Neural crest cell (in vitro differentiated cells): ENCODE results near the gene NLRC4. TPM values are rescaled to one million over a fixed set of nuclear protein-coding genes. Genes with fewer than 3 reads are reported as not detected.
"Not testable (repeated sequence)": the region's sequence is repeated elsewhere in the genome, so short reads cannot be mapped to it uniquely, and the experiment has no call there.

ENCODE experiments used
- DNase-seq: peaks from one replicate; pipeline ENCODE4 v3.0.0; 2021; ENCODE audit warnings: low read depth, mixed read lengths, low spot score
- H3K27ac Mint-ChIP-seq: one replicate; pipeline ENCODE4 v1.8.0; 2021; ENCODE audit warnings: mild to moderate bottlenecking, mixed read lengths; ENCODE audit not compliant: unreplicated experiment
- H3K27me3 Mint-ChIP-seq: 2 replicates; pipeline ENCODE4 v1.8.0; 2021; ENCODE audit warnings: low read depth, mild to moderate bottlenecking, mixed read lengths
- H3K36me3 Mint-ChIP-seq: 2 replicates; pipeline ENCODE4 v1.8.0; 2021; ENCODE audit warnings: low read depth, mild to moderate bottlenecking, mixed read lengths
- H3K4me1 Mint-ChIP-seq: 2 replicates; pipeline ENCODE4 v1.8.0; 2021; ENCODE audit warnings: mixed read lengths
- H3K4me3 Mint-ChIP-seq: one replicate; pipeline ENCODE4 v1.8.0; 2021; ENCODE audit warnings: mild to moderate bottlenecking, mixed read lengths
- H3K9me3 Mint-ChIP-seq: 2 replicates; pipeline ENCODE4 v1.8.0; 2021; ENCODE audit warnings: mixed read lengths
- CTCF ChIP-seq: fragments of 200-600 bp; sonication (generic); conservative IDR thresholded peaks from 2 replicates; pipeline ENCODE4 v1.5.0; 2021; ENCODE audit warnings: antibody characterized with exemption, mild to moderate bottlenecking
- total RNA-seq: library from RNA; stranded (reverse); gene quantifications from 2 replicates; pipeline ENCODE4 v1.2.1, GENCODE V29; 2021

NLRC4 gene
- total RNA-seq, 1 donor from 2014 or later, result not detected

- Mint-ChIP-seq H3K9me3 (no peaks in the 10 kb centered on the region), H3K4me1 (no peaks in the 10 kb centered on the region), H3K36me3 (peaks cover 7% of the 10 kb centered on the region), H3K27me3 (no peaks in the 10 kb centered on the region), H3K27ac (no peak overlapping the region), H3K4me3 (no peak overlapping the region)
- DNase-seq, result no peak
- no peak for TF ChIP-seq CTCF
These were observed 41.7 kb downstream of the NLRC4 start for GRCh38 chr2:32222966-32223365.

GRCh38 chr2:32220445-32220844 lies 44.2 kb downstream of the NLRC4 start:
- no peak overlapping the region for H3K4me3 Mint-ChIP-seq

GRCh38 chr2:32212295-32212694 lies 52.4 kb downstream of the NLRC4 start:
- Mint-ChIP-seq H3K4me3 (no peak overlapping the region), H3K9me3 (no peaks in the 10 kb centered on the region), H3K4me1 (no peaks in the 10 kb centered on the region), H3K27me3 (no peaks in the 10 kb centered on the region), H3K36me3 (peaks cover 4% of the 10 kb centered on the region), H3K27ac (no peak overlapping the region)
- no peak for TF ChIP-seq CTCF
- no peak for DNase-seq

More at GRCh38 chr2:32220445-32220844, 44.2 kb downstream of the NLRC4 start:
- Mint-ChIP-seq H3K36me3 (peaks cover 7% of the 10 kb centered on the region), H3K9me3 (no peaks in the 10 kb centered on the region), H3K27me3 (no peaks in the 10 kb centered on the region), H3K4me1 (no peaks in the 10 kb centered on the region), H3K27ac (no peak overlapping the region)
- no peak for DNase-seq
- TF ChIP-seq CTCF, result no peak

GRCh38 chr2:32210767-32211408 lies 53.8 kb downstream of the NLRC4 start:
- no peak for DNase-seq
- Mint-ChIP-seq H3K4me1 (no peaks in the 10 kb centered on the region), H3K36me3 (peaks cover 4% of the 10 kb centered on the region), H3K9me3 (no peaks in the 10 kb centered on the region), H3K4me3 (no peak overlapping the region), H3K27me3 (no peaks in the 10 kb centered on the region), H3K27ac (no peak overlapping the region)
- TF ChIP-seq CTCF, result no peak

- Mint-ChIP-seq H3K27ac (peak overlapping the region; percentile 2), H3K36me3 (peaks cover 16% of the 10 kb centered on the region)
- not testable (repeated sequence) for H3K27me3 Mint-ChIP-seq, DNase-seq, H3K4me1 Mint-ChIP-seq, H3K9me3 Mint-ChIP-seq, H3K4me3 Mint-ChIP-seq
These were observed 61.3 kb downstream of the NLRC4 start for GRCh38 chr2:32203428-32203827.

GRCh38 chr2:32200814-32201213 lies 63.9 kb downstream of the NLRC4 start:
- no peak for DNase-seq
- Mint-ChIP-seq H3K9me3 (no peaks in the 10 kb centered on the region), H3K27ac (no peak overlapping the region), H3K4me3 (no peak overlapping the region), H3K27me3 (no peaks in the 10 kb centered on the region), H3K4me1 (no peaks in the 10 kb centered on the region), H3K36me3 (peaks cover 16% of the 10 kb centered on the region)
- TF ChIP-seq CTCF, result no peak
